Thoracic aorta (tissue), 2 donors: ENCODE measurements around the gene MRPL21. TPM values are rescaled to one million over a fixed set of nuclear protein-coding genes. Genes with fewer than 3 reads are reported as not detected.

Experiments
- ATAC-seq: fragments of 150-250 bp; one replicate; pipeline ENCODE4 v1.8.0; 2017; ENCODE audit warnings: low read depth; ENCODE audit not compliant: insufficient number of reproducible peaks, low FRiP score
- DNase-seq: peaks from one replicate; pipeline ENCODE4 v3.0.0-alpha.2; 2020; ENCODE audit warnings: low spot score
- H3K27ac ChIP-seq, 2 donors: fragments of 200-600 bp; sonication (generic); 1 replicate in 1 of 2; 2 replicates in 1 of 2; pipeline ENCODE4 v1.5.1; 2016; ENCODE audit warnings: mild to moderate bottlenecking in 2 of 2, moderate library complexity in 2 of 2
- H3K27me3 ChIP-seq: fragments of 200-600 bp; sonication (generic); replicated peaks from 2 replicates; pipeline ENCODE4 v1.6.0; 2016; ENCODE audit warnings: mild to moderate bottlenecking; ENCODE audit not compliant: insufficient read depth
- H3K36me3 ChIP-seq: fragments of 200-600 bp; sonication (generic); one replicate; pipeline ENCODE4 v1.5.1; 2016
- H3K4me1 ChIP-seq, 2 donors: fragments of 200-600 bp; sonication (generic); 1 replicate in 1 of 2; 2 replicates in 1 of 2; pipeline versions ENCODE4 v1.5.1 to v1.6.0; 2016; ENCODE audit warnings: low read depth in 2 of 2, mild to moderate bottlenecking in 1 of 2; ENCODE audit not compliant: control insufficient read depth in 1 of 2
- H3K4me3 ChIP-seq: fragments of 200-600 bp; sonication (generic); 2 replicates; pipeline ENCODE4 v1.5.1; 2016; ENCODE audit warnings: mild to moderate bottlenecking
- H3K9me3 ChIP-seq: fragments of 200-600 bp; sonication (generic); 2 replicates; pipeline ENCODE4 v1.5.1; 2016
- total RNA-seq, 2 donors: library from RNA; depleted of rRNA; stranded (reverse); fragments of >200 nt; gene quantifications; one replicate each; pipeline versions ENCODE4 v1.1.0 to v1.2.3, GENCODE V29; 2016
- TF ChIP-seq, protein P1 (sequence below): fragments of 200-600 bp; sonication (generic); IDR thresholded peaks from one replicate; pipeline ENCODE4 v1.5.1; 2019; ENCODE audit warnings: antibody characterized with exemption

The MRPL21 gene
- total RNA-seq, 2 donors from 2014 or later: 11.0 to 16.7 TPM

GRCh38 chr11:68927280-68928135 lies 23.9 kb upstream of the MRPL21 start:
- H3K27ac ChIP-seq: peak overlapping the region; percentile 50 to 52
- no peaks in the 10 kb centered on the region for H3K27me3 ChIP-seq
- TF ChIP-seq, protein P1, sequence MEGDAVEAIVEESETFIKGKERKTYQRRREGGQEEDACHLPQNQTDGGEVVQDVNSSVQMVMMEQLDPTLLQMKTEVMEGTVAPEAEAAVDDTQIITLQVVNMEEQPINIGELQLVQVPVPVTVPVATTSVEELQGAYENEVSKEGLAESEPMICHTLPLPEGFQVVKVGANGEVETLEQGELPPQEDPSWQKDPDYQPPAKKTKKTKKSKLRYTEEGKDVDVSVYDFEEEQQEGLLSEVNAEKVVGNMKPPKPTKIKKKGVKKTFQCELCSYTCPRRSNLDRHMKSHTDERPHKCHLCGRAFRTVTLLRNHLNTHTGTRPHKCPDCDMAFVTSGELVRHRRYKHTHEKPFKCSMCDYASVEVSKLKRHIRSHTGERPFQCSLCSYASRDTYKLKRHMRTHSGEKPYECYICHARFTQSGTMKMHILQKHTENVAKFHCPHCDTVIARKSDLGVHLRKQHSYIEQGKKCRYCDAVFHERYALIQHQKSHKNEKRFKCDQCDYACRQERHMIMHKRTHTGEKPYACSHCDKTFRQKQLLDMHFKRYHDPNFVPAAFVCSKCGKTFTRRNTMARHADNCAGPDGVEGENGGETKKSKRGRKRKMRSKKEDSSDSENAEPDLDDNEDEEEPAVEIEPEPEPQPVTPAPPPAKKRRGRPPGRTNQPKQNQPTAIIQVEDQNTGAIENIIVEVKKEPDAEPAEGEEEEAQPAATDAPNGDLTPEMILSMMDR: no peak
- ATAC-seq (no peak), DNase-seq (no peak)
- peak overlapping the region; percentile 30 for H3K4me3 ChIP-seq
- H3K9me3 ChIP-seq: peaks cover 10% of the 10 kb centered on the region
- peaks cover 31 to 49% of the 10 kb centered on the region in 2 donors for H3K4me1 ChIP-seq
- peaks cover 23% of the 10 kb centered on the region for H3K36me3 ChIP-seq

DNA sequence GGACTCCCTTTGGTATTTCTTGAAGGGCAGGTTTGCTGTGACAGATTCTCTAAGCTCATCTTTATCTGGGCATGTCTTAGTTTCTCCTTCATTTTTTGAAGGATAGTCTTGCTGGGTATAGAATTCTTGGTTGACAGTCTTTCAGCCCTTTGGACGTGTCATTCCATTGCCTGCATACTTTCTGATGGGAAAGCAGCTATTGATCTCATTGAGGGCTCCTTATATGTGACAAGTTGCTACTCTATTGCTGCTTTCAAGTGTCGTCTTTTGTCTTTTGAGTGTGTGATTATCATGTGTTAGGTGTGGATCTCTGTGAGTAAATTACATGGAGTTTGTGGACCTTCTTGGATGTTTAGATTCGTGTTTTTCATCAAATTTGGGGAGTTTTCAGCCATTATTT lies 22.0 kb upstream of the MRPL21 start:
- Histone ChIP-seq H3K27ac (peak overlapping the region in 1 of 2 donors; percentile 5), H3K27me3 (no peaks in the 10 kb centered on the region), H3K9me3 (peaks cover 10% of the 10 kb centered on the region), H3K36me3 (peaks cover 18% of the 10 kb centered on the region), H3K4me1 (peaks cover 31 to 49% of the 10 kb centered on the region in 2 donors), H3K4me3 (no peak overlapping the region)
- no peak for ATAC-seq
- no peak for DNase-seq
- TF ChIP-seq, protein P1: no peak

DNA sequence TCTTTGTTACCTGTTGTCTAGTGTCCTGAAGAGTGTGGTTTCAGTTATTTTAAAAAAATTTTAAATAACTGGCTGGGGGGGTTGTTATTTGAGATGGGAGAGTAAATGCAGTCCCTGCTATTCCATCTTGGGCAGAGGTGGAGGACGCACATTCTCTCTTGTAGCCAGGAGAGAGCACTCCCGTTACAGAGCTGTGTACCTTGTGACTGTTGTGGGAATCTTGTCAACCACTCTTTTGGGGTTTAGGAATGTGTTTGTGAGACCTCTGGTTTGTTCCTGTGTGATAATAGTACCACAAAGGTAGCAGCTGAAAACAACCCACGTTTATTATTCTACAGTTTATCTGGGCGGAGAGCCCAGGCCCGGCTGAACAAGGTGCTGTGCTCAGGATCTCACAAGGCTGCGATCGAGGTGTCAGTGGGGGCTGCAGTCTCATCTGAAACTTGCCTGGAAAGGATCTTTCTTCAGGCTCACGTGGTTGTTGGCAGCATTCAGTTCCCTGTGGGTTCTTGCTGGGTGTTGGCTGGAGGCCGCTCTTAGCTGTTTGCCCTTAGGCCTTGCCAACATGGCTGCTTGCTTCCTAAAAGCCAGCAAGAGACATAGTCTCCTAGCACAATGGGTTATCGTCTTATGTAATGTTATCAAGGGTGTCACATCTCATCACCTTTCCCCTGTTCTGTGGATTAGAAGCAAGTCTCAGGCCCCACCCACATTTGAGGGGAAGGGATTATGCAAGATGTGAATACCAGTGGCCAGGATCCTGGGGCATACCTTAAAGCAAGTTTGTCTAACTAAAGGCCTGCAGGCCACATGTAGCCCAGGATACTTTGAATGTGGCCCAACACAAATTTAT lies 20.7 kb upstream of the MRPL21 start:
- H3K4me1 ChIP-seq: peaks cover 31 to 49% of the 10 kb centered on the region in 2 donors
- TF ChIP-seq, protein P1: no peak
- H3K27ac ChIP-seq: peak overlapping the region; percentile 78 to 87
- DNase-seq (no peak), ATAC-seq (peak; percentile 59)
- peak overlapping the region; percentile 35 for H3K4me3 ChIP-seq
- H3K9me3 ChIP-seq: peaks cover 10% of the 10 kb centered on the region
- peaks cover 8% of the 10 kb centered on the region for H3K36me3 ChIP-seq
- no peaks in the 10 kb centered on the region for H3K27me3 ChIP-seq

DNA sequence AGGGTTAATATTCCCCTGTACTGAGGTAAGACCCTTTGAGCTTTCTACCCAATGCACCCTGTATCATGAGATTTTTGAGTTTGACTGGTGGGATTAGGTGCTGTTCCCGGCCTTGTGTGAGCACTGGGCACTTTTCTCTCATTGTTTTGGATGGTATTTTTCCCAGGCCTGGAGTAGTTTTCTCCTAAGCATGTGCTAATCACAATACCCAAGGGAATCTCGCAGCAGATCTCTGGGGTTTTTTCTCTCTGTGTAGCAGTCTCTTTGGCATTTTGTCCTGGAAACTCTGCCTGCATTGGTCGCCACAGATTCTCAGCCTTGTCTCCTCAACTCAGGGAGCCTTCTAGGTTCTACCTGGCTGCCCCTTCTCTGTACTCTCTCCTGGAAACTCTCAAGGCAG lies 20.0 kb upstream of the MRPL21 start:
- Histone ChIP-seq H3K36me3 (peaks cover 2% of the 10 kb centered on the region), H3K4me3 (peak overlapping the region; percentile 35), H3K27me3 (no peaks in the 10 kb centered on the region), H3K27ac (peak overlapping the region; percentile 78 to 87), H3K4me1 (peaks cover 31 to 44% of the 10 kb centered on the region in 2 donors), H3K9me3 (peaks cover 10% of the 10 kb centered on the region)
- TF ChIP-seq, protein P1: no peak
- no peak for ATAC-seq
- DNase-seq: no peak

GRCh38 chr11:68916439-68916838 lies 12.8 kb upstream of the MRPL21 start:
- H3K9me3 ChIP-seq: no peaks in the 10 kb centered on the region
- ATAC-seq: no peak

More at GRCh38 chr11:68916439-68916838, 12.8 kb upstream of the MRPL21 start:
- no peaks in the 10 kb centered on the region for H3K27me3 ChIP-seq
- H3K4me1 ChIP-seq: no peaks in the 10 kb centered on the region
- DNase-seq: no peak
- H3K4me3 ChIP-seq: no peak overlapping the region
- TF ChIP-seq, protein P1: no peak
- peaks cover 43% of the 10 kb centered on the region for H3K36me3 ChIP-seq
- H3K27ac ChIP-seq: no peak overlapping the region
